ENCODE results near the gene PIEZO2.

PIEZO2 gene

GRCh38 chr18:11064727-11065460, 84.5 kb downstream of the PIEZO2 start:
- no peak for TF ChIP-seq CTCF (IDR thresholded peaks at IDR 0.05; ENCODE audit: low read depth, low read length)
- DNase-seq (ENCODE audit: extremely low read depth, low read depth) = no peak

- DNase-seq (ENCODE audit: extremely low read depth, low read depth) = no peak
- no peak for TF ChIP-seq CTCF (IDR thresholded peaks at IDR 0.05; ENCODE audit: low read depth, low read length)
Measured at GRCh38 chr18:11064106-11064505, 85.3 kb downstream of the PIEZO2 start.

GRCh38 chr18:11055721-11056120, 93.6 kb downstream of the PIEZO2 start:
- TF ChIP-seq CTCF (IDR thresholded peaks at IDR 0.05; ENCODE audit: low read depth, low read length) = no peak
- DNase-seq (ENCODE audit: extremely low read depth, low read depth) = no peak

- no peak for DNase-seq (ENCODE audit: extremely low read depth, low read depth)
- TF ChIP-seq CTCF (IDR thresholded peaks at IDR 0.05; ENCODE audit: low read depth, low read length) = no peak
Measured at GRCh38 chr18:11054497-11054896, 94.9 kb downstream of the PIEZO2 start.

GRCh38 chr18:11053293-11053692, 96.1 kb downstream of the PIEZO2 start:
- TF ChIP-seq CTCF (IDR thresholded peaks at IDR 0.05; ENCODE audit: low read depth, low read length) = no peak
- no peak for DNase-seq (ENCODE audit: extremely low read depth, low read depth)

- no peak for DNase-seq (ENCODE audit: extremely low read depth, low read depth)
- TF ChIP-seq CTCF (IDR thresholded peaks at IDR 0.05; ENCODE audit: low read depth, low read length) = no peak
Measured at GRCh38 chr18:11052800-11053199, 96.6 kb downstream of the PIEZO2 start.

GRCh38 chr18:11051462-11051861, 97.9 kb downstream of the PIEZO2 start:
- no peak for TF ChIP-seq CTCF (IDR thresholded peaks at IDR 0.05; ENCODE audit: low read depth, low read length)
- no peak for DNase-seq (ENCODE audit: extremely low read depth, low read depth)

Measured in AG09319 (cell line).